HG02970 (cell line): Measurements from ENCODE around the gene SBF2.
"Not testable (repeated sequence)": the region's sequence is repeated elsewhere in the genome, so short reads cannot be mapped to it uniquely, and the experiment has no call there.

Experiments
- ATAC-seq: cut with Tn5 transposase; IDR thresholded peaks from one replicate; pipeline ENCODE4 v1.9.1; 2021; ENCODE audit warnings: mild to moderate bottlenecking, moderate library complexity, moderate number of reproducible peaks; ENCODE audit not compliant: unreplicated experiment, low FRiP score

SBF2 gene

DNA sequence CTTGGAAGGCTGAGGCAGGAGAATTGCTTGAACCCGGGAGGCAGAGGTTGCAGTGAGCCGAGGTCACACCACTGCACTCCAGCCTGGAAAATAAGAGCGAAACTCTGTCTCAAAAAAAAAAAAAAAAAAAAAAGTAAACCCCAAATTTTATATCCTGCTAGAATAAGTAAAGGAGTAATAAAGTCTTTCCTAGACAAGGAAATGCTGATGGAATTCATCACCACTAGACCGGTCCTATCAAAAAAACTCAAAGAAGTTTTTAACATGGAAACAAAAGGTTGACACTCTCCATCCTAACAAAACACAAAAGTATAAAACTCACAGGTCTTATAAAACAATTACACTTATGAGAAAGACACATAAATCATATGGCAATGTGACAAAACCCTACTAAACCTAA lies 213.9 kb downstream of the SBF2 start:
- ATAC-seq, result no peak

DNA sequence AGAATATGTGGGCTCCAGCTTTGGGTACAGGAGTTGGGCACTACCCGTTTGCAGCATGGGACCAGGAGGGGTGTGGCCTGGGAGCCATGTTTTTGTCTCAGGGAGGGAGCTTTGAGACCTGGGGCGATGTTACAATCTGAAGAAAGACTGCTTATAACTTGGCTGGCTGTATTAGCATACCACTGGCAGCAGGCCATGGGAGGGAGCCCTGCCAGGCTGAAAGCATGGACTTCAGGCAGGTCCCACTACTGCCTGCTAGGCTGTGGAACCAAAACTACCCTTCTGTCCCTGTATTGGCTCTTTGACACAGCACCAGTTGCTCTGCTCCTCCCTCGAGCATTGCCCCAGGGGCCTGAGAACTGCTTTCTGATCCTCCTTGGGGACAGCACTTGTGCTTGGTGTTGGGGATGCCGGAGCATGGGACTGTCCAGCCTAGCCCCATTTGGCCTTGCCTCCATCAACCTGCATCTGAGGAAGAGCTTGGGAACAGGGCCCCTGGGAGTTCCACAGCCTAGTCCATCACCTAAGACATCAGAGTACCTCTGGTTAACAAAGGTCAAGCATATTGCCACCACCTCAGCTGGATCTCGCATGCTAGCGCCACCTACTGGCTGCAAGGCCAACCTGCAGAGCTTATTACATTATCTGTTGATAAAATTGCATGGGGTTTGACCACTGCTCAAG lies 217.4 kb downstream of the SBF2 start:
- ATAC-seq, result no peak

DNA sequence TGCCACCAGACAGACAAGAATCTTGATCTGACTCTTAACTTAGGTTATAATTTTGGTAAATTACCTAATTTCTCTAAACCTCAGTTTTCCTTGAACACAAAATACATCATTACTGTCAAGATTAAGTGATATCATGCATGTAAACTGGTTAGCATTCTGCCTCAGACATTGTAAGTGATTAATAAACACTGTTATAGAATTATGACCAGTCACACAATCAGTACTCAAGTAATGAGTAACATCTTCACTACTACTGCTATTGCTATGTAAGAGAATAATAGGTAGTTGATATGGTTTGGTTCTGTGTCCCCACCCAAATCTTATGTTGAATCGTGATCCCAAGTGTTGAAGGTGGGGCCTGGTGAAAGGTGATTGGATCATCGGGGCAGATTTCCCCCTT lies 218.9 kb downstream of the SBF2 start:
- no peak for ATAC-seq

DNA sequence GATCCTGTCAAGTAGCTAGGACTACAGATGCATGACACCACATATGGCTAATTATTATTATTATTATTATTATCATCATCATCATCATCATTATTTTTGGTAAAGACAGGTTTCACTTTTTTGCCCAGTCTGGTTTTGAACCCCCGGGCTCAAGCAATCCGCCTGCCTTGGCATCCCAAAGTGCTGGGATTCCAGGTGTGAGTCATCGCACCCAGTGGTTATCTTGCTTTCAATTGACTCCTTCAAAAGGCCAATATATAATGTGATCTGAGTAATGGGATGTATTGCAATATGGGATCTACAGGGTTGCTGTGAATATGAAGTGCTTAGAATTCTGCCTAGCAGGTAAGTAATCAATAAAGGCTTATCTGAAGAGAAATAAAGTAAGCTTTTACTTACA lies 221.2 kb downstream of the SBF2 start:
- ATAC-seq, result no peak

DNA sequence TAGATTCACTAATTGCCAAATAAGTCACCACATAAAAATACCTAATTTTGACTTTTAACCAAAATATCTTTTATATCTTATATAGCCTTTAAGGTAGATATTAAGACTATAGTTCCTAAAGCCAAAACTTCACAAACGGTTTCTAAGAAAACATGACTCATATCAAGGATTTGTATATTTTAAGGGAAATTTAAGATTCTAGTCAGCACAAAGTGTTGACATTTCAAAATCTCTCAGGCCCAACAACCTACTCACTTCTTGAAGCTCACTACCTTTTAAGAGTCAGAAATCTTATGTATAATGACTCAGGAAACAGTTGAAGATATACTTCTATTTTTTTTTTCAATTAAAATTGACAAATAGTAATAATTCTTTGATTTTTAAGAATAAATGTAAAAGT lies 221.9 kb downstream of the SBF2 start:
- no peak for ATAC-seq

DNA sequence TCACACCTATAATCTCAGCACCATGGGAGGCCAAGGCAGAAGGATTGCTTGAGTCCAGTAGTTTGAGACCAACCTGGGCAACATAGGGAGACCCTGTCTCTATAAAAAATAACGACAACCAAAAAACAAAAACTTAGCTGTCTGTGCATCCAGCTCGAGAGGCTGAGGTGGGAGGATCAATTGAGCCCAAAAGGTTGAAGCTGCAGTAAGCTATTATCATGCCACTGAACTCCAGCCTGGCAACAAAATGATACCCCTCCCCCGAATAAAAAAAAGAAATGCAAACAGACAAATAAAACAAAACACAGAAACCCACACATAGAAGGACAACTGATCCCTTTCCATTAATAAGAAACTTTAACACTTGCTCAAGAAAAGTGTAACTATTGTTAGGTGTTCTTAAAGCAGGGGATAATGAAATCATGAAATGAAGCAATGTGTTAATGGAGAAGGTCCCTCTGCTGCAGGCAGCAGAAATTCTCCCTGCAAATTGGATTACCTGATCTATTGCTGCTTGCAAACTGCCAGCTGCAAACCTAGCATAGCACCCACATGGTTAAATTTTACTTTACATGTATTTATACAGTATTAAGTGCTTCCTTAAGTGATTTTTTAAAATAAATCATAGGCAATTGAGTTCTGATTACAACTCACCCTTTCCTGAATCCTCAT lies 226.3 kb downstream of the SBF2 start:
- ATAC-seq, result no peak

DNA sequence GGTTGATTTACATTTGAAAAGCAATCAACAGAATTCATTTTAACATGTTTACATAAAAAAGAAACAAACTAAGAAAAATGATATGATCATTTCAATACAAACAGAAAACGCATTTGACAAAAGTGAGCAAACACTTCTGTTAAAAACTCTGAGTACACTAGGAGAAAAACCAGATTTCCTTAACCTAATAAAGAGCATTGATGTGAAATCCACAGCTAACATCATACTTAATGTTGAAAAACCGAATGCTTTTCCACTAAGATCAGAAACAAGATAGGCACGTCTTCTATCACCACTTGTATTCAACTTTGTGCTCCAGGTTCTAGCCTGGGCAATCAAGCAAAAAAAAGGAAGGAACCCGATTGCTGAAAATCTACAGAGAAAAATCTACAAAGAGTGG lies 227.6 kb downstream of the SBF2 start:
- ATAC-seq, result no peak

DNA sequence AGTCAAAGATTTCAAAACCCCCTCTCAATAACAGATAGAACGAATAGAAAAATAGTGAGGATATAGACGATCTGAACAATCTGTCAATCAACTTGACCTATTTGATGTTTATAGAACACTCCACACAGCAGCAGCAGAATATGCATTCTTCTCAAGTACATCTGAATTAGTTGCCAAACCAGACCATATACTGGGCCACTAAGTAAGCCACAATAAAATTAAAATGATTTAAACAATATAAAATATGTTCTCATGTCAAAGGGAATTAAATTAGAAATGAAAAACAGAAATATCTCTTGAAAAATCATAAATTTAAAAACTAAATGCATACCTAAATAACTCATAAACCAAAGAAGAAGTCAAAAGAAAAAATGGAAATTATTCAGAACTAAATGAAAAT lies 229.2 kb downstream of the SBF2 start:
- ATAC-seq, result no peak

DNA sequence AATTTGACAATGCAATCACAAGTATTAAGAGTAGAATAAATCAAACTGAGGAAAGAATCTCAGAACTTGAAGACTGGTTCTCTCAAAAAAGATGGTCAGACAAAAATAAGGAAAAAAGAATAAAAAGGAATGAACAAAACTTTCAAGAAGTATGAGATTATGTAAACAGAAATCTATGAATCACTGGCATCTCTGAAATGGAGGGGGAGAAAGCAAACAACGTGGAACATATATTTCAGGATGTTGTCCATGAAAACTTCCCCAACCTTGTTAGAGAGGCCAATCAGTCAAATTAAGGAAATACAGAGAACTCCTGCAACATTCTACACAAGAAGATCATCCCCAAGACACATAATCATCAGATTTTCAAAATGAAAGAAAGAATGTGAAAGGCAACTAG lies 235.7 kb downstream of the SBF2 start:
- no peak for ATAC-seq

DNA sequence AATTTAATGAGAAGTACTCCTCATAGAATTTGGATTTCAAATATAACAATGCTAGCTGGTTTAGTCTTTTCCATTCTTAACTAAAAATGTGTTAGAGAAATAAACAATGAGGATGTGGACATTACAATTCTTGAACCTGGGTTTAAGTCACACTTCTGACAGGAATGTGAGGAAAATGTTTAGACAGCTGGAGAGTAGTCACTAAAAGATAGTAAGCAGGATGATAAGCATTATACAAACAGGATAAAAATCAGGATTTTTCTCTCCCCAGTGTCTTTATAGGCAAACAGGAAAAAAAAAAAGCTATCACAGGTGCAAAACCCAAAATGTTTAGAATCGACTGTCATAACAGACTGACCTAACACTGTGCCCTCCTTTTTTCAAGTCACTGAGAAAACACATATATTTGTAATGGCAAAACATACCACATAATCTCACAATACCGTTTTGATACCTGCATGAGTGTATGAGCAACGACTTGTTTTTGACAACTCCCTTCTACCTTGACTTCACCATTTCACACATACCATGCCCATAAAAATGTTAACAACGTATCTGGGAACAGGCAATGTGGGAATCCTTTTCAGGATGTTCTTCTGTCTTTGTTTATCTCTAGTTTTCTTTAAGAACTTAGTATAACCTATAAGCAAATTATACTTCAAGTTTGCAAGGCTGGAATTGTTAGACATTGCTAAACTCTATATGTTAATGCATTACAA lies 242.0 kb downstream of the SBF2 start:
- no peak for ATAC-seq

DNA sequence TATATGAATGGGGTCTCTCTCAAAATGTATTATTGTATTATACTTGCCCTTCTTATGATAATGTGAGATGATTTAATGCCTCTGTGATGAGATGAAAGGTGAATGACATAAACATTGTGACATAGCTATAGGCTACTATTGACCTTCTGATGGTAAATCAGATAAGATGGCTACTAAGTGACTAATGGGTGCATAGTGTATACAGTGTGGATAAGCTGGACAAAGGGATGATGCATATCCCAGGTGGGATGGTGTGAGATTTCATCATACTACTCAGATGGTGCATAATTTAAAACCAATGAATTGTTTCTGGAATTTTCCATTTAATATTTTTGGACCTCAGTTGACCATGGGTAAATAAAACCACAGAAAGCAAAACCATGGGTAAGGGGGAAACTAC lies 243.5 kb downstream of the SBF2 start:
- ATAC-seq, result no peak

DNA sequence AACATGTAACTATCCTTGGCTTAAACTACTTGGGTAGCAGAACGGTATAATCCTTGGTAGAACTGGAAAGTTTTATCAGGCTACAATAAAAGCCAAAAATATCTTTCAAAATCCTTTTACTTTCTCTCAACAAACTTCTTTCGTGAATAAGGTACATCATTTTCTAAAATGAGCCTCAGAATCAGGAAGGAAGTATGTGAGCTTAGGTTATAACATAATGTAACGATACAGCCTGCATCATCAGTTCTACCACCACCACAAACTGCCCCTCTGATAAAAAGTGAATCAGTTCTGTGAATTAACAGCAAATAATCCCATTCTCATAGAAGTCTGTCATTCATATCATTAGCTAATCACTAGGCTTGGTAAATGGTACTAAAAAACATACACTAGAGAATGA lies 244.3 kb downstream of the SBF2 start:
- no peak for ATAC-seq

DNA sequence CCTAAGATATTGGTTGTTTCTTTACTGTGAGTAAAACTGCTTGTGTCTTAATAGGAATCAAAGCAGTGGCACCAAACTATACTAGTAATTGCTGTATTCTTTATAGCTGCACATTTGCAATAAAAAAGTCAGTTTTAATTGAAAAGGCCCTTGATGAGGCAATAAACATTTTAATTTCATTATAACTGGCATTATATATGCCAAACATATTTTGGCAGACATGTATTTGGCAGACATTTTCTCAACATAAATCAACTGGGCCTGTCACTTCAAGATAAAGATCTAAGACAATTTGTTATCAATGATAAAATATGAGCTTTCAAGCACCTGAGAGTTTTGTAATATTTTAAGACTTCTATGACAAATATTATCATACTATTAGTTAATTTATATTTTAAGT lies 245.7 kb downstream of the SBF2 start:
- ATAC-seq, result no peak

DNA sequence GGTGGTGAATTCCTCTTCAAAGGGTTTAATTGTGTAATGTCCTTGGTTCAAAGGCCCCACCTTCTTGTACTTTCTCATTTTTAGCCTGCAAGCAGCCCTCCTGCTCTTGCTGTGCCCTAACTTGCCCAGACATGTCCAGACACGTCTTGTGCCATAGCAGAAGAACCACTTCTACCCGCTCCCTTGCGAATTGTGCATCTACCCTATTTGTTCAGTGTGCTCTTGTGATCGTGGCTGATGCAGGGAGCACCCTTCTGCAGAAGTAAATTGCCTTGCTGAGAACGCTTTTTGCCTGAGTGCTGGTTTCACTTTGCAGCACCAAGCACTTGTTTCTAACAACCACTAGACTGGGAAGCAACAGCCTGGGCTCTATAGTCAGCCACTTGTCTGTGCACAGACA lies 249.4 kb downstream of the SBF2 start:
- no peak for ATAC-seq

DNA sequence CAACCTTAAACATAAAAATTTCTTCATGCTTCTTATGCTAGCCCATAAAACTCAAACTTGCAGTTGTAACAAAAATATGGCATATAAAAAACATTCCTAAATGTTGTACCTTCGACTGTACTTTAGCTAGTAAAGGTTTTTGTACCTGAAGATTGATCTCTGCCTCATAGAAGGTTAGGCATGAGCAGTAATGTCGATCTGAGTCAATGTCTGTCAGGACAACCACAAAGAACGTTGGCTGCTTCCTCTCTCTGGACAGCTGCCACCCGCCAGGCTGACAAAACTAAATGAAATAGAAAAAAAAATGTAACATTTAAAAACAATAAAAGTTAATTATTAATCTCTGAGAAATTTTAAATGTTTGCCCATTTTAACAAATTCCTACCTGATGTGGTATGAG lies 251.3 kb downstream of the SBF2 start:
- ATAC-seq, result no peak

DNA sequence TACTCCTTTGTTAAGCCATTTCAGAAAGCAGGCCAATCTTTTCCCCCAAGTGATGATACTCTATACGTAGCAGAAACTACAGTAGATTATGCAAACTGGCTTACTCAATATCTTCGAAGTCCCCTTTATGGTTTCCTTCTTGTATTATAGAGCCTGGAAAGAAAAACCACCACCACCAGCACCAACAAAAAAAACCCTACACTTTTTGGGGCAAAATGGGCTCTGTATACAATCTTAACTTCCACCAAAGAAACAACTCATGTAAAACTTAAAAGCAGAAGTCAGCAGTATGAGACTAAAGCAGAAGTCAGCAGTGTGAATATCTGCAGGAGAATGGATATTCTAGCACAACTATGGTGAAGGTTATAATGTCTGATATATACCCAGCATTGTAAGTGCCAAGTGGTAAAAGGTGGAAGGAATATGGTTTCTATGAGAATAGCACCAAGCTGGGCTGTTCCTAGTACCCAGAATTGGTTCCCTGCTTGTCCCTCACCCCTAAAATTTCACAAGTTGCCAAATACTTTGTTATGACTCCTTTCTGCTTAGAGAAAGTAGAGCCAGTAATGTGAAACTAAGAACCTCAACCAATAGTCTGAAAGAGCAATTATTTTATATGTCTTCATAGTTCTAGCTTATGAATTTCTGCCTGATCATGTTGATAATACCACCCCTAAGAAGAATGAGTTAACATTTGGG lies 252.1 kb downstream of the SBF2 start:
- ATAC-seq, result no peak

DNA sequence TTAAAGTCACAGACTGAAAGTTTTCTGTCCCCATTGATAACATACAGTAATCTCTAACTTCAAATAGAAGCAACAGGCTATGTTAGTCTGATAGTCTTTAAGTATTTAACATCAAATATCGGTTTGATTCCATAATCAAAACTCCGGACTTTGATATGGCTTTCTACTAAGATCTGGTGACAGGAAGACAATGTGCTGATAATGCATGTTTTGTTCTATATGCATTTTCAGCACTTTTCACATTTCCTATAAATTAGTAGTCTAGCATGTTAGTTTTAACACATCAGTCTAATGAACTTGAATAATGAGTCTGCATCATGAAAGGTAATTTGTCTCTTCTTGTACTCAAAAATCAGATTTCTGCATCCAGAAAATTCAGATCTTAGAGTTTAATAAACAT lies 252.7 kb downstream of the SBF2 start:
- no peak for ATAC-seq

DNA sequence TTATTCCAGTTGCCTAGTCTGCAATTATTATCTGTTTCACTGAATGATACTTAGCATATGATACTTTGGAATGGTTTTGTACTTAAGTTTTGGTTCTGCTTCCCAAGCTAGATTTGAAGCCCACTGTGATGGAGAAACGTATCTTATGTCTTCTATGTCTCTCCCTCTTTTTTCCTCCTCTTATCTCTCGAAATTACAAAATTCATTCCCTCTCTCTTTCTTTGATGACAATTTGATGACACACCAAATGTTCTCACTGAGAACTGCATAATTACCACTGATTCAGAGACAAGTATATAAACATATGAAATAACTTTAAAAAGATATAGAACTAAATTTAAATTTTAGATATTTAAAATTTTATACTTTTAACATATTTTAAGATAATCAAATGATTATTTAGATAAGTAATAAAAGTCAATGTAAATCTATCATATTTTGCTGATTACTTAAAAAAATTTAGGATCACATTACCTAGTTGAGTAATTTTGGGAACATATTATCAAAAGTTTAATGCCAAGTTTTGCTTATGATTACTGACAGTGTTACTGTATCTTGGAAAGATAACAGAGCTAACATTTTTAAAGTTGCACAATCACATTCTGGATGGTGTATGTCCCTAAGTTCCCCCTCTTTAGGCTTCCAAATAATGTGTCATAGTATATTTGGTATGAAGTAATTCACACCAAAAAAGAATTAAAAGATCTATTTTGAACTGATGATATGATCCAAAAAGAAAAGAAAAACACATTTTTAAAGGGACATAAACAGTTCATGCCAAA lies 255.3 kb downstream of the SBF2 start:
- no peak for ATAC-seq

DNA sequence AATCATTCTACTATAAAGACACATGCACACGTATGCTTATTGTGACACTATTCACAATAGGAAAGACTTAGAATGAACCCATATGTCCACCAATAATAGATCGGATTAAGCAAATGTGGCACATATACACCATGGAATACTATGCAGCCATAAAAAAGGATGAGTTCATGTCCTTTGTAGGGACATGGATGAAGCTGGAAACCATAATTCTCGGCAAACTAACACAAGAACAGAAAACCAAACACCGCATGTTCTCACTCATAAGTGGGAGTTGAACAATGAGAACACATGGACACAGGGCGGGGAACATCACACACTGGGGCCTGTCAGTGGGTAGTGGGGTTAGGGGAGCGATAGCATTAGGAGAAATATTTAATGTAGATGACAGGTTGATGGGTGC lies 258.1 kb downstream of the SBF2 start:
- not testable (repeated sequence) for ATAC-seq

DNA sequence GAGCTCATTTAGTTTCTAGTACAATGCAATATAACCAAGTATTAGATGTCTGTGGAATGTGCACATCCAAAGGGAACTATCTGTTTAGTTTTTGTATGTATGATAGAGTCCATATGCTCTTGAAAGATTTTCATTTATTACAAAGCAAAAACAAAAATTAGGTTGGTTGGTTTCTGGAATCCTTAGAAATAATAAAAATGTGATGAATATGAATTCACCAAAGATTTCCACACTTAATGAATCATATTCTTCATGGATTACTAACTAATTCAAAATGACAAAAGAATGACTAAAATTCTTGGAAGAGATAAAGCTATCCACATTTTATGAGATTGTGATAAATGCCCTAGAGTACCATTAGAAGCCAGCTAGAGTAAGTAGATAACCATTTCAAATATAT lies 261.1 kb downstream of the SBF2 start:
- no peak for ATAC-seq

DNA sequence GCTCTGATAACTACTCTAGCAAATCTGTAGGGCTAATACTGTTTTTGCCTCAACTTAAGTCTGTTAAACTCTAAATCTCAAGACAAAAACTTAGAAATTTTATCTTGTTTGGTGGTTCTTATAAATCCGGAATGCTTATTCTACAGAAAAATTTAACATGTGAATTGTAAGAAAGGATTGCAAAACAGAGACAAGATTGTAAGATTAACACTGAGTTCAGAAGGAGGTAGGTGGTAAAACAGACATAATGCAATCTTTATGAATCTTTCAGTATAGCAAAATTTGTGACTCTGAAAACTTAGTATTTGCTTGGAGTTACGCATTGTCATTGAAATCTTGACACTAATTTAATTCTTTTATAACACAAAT lies 263.9 kb downstream of the SBF2 start:
- no peak for ATAC-seq
